ENCODE measurements around the gene CTAG1B. TPM values are rescaled to one million over a fixed set of nuclear protein-coding genes. Genes with fewer than 3 reads are reported as not detected.
"Not testable (repeated sequence)": the region's sequence is repeated elsewhere in the genome, so short reads cannot be mapped to it uniquely, and the experiment has no call there.

The CTAG1B gene
- total RNA-seq, result not detected in 2 replicates
- polyA plus RNA-seq (2012), result not detected

- DNase-seq (ENCODE audit: low read depth), result not testable (repeated sequence)
Measured at GRCh38 chrX:154619182-154619581, at the start of gene CTAG1B. TSS of gene CTAG1B (minus strand) at chrX:154619282. CDS start at chrX:154619218, 64 bp downstream.

GRCh38 chrX:154661899-154662298, 42.8 kb upstream of the CTAG1B start:
- DNase-seq (ENCODE audit: low read depth), result no peak

GRCh38 chrX:154661170-154661569, 42.1 kb upstream of the CTAG1B start:
- no peak for DNase-seq (ENCODE audit: low read depth)

- no peak for DNase-seq (ENCODE audit: low read depth)
Measured at GRCh38 chrX:154660541-154660940, 41.5 kb upstream of the CTAG1B start.

GRCh38 chrX:154658957-154659356, 39.9 kb upstream of the CTAG1B start:
- no peak for DNase-seq (ENCODE audit: low read depth)

- DNase-seq (ENCODE audit: low read depth), result no peak
Measured at GRCh38 chrX:154658187-154658586, 39.1 kb upstream of the CTAG1B start.

- no peak for DNase-seq (ENCODE audit: low read depth)
Measured at GRCh38 chrX:154657226-154657805, 38.2 kb upstream of the CTAG1B start.

- DNase-seq (ENCODE audit: low read depth), result no peak
Measured at GRCh38 chrX:154655786-154656185, 36.7 kb upstream of the CTAG1B start.

GRCh38 chrX:154655346-154655745, 36.3 kb upstream of the CTAG1B start:
- no peak for DNase-seq (ENCODE audit: low read depth)

GRCh38 chrX:154654925-154655324, 35.8 kb upstream of the CTAG1B start:
- DNase-seq (ENCODE audit: low read depth), result no peak

- no peak for DNase-seq (ENCODE audit: low read depth)
Measured at GRCh38 chrX:154654372-154654771, 35.3 kb upstream of the CTAG1B start.

- DNase-seq (ENCODE audit: low read depth), result not testable (repeated sequence)
Measured at GRCh38 chrX:154653413-154653812, 34.3 kb upstream of the CTAG1B start, which contains the start of gene CTAG2. TSS of gene CTAG2 (minus strand) at chrX:154653579. CDS start at chrX:154653515, 64 bp downstream.

GRCh38 chrX:154653048-154653401, 33.9 kb upstream of the CTAG1B start:
- no peak for DNase-seq (ENCODE audit: low read depth)

GRCh38 chrX:154652311-154653047, 33.4 kb upstream of the CTAG1B start:
- DNase-seq (ENCODE audit: low read depth), result no peak

- no peak for DNase-seq (ENCODE audit: low read depth)
Measured at GRCh38 chrX:154650221-154650510, 31.1 kb upstream of the CTAG1B start.

- DNase-seq (ENCODE audit: low read depth), result no peak
Measured at GRCh38 chrX:154649503-154650220, 30.6 kb upstream of the CTAG1B start.

- DNase-seq (ENCODE audit: low read depth), result no peak
Measured at GRCh38 chrX:154648931-154649330, 29.8 kb upstream of the CTAG1B start.

GRCh38 chrX:154645745-154646378, 26.8 kb upstream of the CTAG1B start:
- not testable (repeated sequence) for DNase-seq (ENCODE audit: low read depth)

GRCh38 chrX:154643708-154644107, 24.6 kb upstream of the CTAG1B start:
- DNase-seq (ENCODE audit: low read depth), result not testable (repeated sequence)

- DNase-seq (ENCODE audit: low read depth), result not testable (repeated sequence)
Measured at GRCh38 chrX:154641740-154642139, 22.7 kb upstream of the CTAG1B start.

GRCh38 chrX:154633661-154634060, 14.6 kb upstream of the CTAG1B start:
- not testable (repeated sequence) for DNase-seq (ENCODE audit: low read depth)

- DNase-seq (ENCODE audit: low read depth), result not testable (repeated sequence)
Measured at GRCh38 chrX:154630949-154631348, 11.9 kb upstream of the CTAG1B start.
